PFSK-1 (cell line): ENCODE measurements around the gene NIPAL3.

ENCODE experiments used
- FOXP2 ChIP-seq: optimal IDR thresholded peaks from 2 replicates; pipeline ENCODE3; 2011; ENCODE audit warnings: borderline replicate concordance, control low read depth, inconsistent platforms; ENCODE audit not compliant: insufficient read depth; ENCODE audit errors: extremely low read length, extremely low read depth
- POLR2AphosphoS5 ChIP-seq: IDR thresholded peaks from 2 replicates; pipeline ENCODE4 v1.6.1; 2012; ENCODE audit warnings: low read depth, mild to moderate bottlenecking, control low read depth, low read length, moderate library complexity
- REST ChIP-seq, 2 experiments: IDR thresholded peaks; 2 replicates each; pipeline versions ENCODE4 v1.6.1 to v1.8.0; 2011 to 2012; ENCODE audit warnings: low read depth in 2 of 2, low read length in 2 of 2, control low read depth in 1 of 2, inconsistent platforms in 1 of 2, mild to moderate bottlenecking in 1 of 2, moderate library complexity in 1 of 2; ENCODE audit not compliant: insufficient read depth in 1 of 2
- SIN3A ChIP-seq: IDR thresholded peaks from 2 replicates; pipeline ENCODE4 v1.6.1; 2012; ENCODE audit warnings: mild to moderate bottlenecking, low read length, moderate library complexity, borderline replicate concordance; ENCODE audit not compliant: insufficient read depth
- TAF1 ChIP-seq: IDR thresholded peaks from 2 replicates; pipeline ENCODE4 v1.6.1; 2012; ENCODE audit warnings: low read length, control low read depth, borderline replicate concordance; ENCODE audit not compliant: insufficient read depth

DNA sequence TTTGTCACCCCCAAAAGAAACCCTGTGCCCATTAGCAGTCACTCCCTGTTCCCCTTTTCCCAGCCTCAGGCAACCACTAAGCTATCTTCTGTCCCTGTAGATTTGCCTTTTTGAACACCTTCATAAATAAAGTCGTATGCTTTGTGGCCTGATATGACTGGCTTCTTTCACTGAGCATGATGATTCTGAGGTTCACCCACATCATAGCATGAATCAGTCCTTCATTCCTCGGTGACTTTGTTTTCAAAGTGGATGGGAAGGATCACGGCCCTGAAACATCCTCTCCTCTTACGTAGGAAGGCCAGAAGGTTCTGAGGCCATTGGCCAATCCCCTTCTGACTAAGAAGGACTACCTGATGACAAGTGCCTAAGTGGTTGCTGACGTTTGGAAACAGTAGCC lies 39.1 kb downstream of the NIPAL3 start:
- no peak for TF ChIP-seq POLR2AphosphoS5
- no peak for TF ChIP-seq REST (IDR thresholded peaks at IDR 0.05; ENCODE audit: insufficient read depth in 1 of 2, low read depth in 2 of 2, low read length in 2 of 2)
- no peak for TF ChIP-seq SIN3A
- TF ChIP-seq FOXP2 = no peak
- TF ChIP-seq TAF1 = no peak
